COLO668 (cell line): ENCODE results near the gene TRAF3.

Source experiments
- DNase-seq: peaks from one replicate; lab custom pipeline; 2025; ENCODE audit not compliant: unreplicated experiment; lab: John Stamatoyannopoulos, UW

TRAF3 gene

DNA sequence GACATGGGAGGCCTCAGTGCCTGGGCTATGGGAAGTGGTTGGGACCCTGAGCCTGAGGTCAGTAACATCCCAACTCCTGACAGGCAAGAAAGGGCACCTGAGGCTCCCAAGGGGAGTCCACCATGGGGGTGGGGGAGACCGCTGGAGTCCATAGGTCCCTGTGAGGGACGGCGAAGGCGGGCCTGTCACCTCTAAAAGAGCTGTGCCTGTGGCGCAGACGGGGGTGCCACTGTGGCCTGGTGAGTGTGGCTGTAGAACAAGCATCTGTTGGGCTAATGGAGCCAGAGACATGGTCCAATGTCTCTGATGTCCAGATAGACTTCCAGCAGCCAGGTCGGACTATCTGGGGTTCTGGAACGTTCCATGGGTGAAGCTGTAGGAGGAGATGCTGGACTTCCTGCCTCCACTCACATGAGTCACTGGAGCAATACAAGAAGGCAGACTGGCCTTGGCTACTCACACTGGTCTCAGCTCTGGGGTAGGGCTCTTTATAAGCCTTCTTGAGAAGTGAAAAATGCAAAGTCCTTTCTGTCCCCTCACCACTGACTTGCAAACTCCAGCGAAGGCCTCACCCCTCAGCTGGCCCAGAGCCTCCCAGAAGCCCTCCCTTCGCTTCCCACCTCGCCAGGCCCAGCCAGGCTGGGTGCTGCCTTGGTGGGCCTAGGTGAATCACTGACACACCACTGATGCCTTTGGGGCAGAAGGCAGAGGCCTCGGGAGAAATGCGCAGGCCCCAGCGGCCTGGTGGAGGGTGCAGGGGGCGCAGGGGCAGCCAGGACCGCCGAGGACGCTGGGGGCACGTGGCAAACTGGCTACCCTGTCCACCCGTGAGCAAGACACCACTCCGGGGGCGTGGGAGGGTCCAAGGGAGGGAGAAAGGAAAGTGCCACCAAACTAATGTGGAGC lies 1.1 kb upstream of the TRAF3 start:
- no peak for DNase-seq

DNA sequence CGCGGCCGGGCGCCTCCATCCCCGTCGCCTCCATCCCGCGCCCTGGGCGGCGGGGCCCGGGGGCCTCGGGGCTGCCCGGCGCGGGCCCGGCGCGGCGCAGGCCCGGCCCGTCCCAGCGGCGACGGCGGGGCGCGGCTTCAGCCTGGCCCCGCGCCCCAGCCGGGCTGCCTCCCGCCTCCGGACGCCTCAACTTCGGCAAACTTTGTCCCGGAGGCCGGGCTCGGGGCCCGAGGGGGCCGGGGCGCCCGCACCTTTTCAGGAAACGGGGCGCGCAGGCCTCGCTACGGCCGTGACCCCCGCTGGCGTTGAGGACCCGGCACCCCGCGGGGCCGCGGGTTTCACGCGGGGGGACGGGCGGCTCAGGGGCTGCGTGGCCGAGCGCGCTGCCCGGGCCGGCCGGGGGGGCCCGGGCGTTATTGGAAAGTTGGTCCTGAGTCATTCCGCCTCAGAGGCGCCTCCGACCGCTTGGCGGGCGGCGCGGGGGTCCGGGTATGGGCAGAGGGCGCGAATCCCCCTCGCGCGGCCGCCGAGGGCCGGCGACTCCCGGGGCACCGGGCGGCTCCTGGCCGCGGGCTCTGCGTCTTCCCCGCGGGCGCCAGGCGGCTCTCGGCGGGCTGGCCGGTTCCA lies 575 bp downstream of the TRAF3 start:
- peak; percentile 57 for DNase-seq

DNA sequence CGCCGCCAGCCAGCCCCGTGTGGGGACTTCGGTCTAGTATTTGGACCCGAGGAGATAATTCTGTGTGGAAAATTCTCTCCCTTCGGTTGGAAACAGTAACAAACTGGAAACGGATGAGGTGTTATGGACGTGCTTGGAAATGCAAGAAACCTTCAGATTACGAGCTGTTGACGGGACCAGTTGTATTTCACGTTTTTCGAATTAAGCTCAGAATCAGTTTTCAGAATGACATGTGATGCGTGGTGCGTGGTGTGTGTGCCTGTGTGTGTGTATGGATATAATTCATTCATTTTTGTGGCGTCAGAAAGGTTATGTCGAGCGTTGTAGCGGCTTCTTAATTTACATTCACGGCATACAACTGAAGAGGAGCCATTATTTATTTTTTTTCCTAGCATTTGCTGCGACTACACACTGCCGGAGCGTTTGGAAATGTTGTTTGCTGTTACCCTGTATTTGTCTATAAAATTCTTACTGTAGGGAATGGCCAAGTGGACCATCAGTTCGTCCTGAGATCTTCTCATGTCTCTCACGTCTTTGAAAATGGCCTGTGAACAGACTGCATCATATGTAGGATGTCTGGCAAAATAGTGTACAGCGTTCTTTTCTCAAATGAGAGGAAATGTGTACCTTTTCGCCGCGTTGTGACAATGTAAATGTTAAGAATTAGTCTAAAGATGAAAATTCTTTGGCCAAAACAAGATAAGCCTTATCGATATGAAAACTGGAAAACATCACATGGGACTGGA lies 1.3 kb downstream of the TRAF3 start:
- no peak for DNase-seq

DNA sequence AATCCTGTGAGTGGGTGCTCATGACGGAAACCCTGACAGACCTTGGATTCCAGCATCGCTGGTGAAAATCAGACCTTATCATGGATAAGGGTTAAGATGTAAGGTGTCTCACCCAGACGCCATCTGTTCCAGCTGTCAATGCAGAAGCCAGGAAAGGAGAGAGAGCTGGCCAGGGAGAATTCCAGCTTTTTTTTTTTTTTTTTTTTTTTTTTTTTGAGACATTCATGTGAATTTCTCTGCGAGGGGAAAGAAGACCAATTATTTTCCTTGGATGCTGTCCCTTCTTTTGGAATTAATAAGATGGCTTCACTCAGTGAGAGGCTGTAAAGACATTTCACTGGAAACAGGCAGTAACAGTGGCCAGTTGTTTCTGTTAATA lies 1.8 kb downstream of the TRAF3 start:
- DNase-seq: no peak

DNA sequence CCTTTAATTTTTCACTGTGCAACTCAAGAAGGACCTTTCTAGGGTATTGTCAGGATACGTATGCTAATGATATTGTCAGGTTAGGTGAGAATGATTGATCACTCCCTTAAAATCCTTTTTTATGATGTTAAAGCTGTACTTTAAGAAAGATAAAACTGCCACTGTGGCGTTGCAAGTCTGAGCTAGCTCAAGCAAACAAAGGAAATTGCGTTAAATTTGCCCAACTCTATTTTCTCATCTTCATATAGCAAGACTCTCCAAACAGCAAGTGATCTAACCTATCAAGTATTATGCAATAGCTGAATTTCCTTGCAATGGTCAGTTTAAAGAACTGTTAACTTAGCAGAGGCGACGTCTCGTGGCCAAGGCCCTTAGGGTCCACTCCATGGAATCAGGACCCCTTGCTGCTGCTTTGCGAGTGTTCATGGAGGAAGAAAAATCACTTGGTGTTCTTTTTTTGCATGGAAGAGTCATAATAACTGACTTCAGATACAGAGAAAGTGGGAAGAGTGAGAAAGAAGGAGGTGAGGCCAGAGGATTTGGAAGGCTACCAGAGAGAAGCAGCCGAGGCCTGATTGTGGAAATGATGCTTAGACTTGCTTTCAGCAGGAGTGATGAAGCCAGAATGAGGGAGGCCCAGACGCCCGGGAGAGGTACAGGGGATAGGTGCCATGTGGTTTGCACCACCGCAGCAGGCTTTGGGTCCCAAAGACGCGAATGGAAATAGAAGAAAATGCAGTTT lies 2.5 kb downstream of the TRAF3 start:
- no peak for DNase-seq

DNA sequence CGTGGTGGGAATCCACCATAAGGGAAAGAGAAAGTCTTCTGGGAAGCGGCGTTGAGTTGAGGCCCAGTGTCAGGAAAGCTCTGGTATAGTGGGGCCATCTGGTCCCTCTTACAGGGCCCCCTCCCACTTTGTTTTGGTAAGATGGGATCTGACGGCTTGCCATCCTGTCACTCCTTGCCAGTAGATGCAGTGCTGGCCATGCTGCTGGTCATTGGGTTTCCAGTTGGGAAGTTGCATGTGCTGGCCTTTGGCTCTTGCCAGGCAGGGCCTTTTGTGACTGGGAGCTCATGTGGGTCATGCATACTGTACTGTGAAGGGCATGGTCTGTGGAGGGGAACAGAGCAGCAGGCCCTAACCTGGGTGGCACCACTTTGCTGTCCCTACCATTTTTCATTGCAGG lies 3.8 kb downstream of the TRAF3 start:
- no peak for DNase-seq

DNA sequence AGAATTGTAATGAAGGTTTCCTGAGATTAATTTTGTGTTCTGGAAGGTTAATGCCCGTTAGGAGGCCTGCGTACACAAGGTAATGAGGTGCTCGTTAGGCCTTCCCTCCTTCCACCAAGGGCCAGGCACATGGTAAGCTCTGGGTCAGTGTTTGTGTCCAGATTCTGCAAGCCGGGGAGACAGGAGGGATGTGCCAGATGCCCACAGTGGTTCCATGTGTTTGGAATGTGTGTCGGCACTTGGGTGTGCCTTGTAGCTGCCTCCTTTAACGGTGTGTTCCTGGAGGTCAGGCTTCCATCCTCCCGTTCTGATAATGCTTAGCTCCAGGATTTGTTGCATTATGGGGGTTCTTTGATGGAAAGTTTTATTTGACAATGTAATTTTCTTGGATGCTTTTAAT lies 5.7 kb downstream of the TRAF3 start:
- DNase-seq: no peak

DNA sequence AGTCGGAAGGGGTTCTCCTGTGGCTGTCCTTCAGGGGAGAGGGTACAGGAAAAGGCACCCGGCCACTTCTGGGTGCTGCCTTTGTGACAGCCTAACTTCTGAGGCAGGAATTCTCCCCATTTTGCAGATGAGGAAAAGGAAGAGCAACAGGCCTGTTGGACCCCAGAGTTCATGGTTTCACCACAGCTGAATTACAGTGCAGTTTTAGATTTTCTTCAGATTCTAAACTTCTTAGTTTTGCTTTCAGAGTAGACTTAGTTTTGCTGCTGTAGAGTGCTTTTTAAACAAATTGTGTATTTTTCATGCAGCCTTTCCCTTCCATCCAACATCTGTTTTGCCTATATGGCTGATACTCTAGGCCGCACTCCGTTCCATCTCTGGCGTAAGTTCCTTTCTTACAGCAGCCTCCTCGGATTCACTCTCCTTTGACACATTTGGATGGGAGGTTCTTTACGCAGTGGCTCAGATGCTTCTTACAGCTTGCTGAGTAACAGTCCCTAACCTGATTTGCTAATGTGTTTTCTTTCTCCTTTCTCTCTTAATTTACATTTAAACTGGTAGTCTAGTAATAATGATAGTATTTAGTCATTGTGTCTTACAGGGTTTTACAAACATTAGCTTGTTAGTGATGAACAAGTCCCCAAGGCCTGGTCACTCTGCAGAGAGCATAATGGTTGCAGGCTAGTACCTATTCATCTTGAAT lies 7.8 kb downstream of the TRAF3 start:
- DNase-seq: no peak

DNA sequence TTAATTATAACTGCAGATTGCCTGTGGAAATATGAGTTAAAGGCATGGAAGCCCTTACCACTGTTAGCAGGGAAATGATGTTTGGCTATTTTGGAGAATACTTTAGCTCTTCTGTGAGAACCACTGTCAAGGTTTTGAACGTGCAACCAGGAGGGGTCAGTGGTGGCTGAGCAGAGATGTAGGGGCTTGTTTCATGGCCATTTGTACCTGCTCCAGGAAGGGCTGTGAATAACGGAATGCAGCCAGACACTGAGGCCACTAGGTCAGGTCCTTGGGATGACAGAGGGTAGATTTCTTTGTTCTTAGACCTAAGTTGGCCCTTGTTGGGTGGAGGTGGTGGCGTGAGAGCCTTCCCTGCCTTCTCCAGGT lies 8.3 kb downstream of the TRAF3 start:
- no peak for DNase-seq

DNA sequence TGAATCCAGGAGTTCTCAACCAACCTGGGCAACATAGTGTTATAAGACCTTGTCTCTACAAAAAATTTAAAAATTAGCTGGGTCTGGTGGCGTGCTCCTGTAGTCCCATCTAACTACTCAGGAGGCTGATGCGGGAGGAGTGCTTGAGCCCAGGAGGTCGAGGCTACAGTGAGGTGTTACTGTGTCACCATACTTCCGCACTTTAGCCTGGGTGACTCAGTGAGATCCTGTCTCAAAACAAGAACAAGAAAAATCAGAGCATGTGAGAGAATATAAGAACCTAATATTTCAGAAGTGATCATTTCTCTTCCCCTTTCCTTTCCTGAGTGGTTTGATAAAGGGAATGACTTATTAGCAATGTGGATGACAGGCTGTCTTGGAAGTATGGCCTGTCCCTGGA lies 9.5 kb downstream of the TRAF3 start:
- DNase-seq: no peak

DNA sequence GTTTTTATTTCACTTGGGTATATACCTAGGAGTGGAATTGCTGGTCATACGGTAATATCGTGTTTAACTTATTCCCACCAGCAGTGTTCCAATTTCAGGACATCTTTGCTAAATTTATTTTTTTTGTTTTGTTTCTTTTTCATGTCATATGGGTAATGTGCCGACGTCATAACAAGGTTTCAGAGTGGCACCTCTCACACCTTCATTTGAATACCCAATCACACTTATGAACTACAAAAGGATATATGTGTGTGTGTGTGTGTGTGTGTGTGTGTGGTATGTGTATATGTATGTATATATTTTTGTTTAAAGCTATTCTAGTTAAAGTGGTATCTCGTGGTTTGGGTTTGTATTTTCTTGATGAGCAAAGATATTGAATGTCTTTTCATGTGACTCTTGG lies 12.1 kb downstream of the TRAF3 start:
- no peak for DNase-seq

DNA sequence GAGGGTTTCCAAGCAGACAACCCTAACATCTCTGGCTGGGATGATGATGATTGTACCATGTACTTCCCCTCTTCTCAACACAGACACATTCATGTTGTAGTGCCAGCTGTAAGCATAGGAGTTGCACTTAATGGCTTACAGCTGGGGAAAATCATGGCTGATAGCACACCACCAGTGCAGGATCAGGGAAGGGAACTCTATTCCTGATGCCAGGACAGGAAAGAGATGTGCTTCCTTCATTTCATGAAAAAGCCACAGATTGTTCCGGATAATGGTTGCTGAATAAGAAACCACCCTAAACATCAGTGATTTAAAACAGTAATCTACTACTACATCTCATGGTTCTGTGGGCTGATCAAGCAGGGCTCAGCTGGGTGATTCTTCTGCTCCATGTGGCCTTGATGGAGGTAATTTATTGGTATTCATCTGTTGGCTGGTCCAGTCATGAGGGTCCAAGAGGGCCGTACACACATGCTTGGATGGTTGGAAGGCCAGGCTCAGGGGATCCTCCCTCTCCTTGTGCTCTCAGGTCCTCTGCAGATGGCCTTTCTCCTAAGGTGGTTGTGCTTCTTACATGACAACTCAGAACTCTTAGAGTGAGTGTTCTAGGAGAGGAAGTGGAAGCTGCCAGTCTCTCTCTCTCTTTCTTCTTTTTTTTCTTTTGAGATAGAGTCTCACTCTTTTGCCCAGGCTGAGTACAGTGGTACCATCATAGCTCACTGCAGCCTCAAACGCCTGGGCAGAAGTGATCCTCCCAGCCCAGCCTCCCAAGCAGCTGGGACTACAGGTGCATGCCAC lies 16.5 kb downstream of the TRAF3 start:
- no peak for DNase-seq

DNA sequence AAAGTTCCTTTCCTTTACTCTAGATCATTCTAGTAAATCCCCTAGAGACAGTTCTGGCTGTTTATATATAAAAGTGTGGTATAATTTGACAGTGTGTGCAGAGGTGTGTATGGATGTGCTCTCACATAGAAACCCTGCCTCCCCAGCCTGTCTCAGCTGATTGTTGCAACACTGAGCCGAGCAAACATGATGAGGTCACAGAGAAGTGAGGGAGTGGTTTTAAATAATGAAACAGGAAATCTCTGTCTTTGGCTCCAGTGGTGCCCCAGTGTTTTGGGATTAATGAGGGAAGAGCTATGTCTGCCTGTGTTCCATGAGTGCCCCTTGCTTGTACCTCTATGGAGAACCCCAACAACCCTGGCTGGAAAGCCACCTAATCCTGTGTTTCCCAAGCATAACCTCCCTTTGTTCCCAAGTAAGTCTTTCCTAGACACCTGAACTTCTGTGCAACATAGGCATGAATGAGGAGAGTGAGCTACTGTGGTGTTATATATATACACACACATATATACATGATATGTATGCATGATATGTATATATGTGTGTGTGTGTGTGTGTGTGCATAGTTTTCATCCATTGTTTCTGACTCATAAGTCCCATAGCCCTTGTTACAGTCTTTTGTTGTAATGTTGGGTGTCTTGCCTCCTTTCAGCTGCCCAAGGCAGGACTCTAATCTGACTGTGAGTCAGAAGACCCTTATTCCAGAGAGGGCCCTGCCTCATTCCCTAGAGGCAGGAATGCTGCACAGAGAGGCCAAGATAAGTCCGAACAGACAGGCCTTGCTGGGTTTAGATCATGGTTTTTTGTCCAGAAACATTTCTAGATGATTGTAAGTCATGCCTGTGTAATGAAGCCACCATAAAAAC lies 18.0 kb downstream of the TRAF3 start:
- peak; percentile 63 for DNase-seq

DNA sequence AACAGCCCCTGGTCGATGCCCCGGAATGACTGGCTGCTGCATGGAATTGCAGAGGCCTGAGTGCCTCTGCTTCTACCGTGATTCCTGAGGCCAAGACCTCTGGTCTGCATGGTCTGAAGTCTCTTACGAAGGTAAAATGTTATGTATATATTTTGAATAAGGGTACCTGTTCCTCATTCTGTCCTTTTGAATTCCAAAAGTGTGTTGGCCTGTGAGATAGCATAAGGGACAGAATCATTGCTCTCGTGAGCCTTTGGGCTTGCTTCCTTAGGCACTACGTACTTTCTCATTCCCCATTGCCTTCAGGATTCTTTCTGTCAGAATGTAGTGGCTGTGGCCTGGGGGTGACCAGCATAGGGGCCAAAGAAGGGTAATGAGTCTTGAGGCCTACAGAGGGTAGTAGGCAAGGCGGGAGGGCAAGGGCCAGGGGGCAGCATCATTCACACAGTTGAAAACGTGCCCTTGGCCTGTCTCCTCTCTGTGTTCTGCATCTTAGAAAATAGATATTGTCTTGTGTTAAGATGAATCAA lies 19.5 kb downstream of the TRAF3 start:
- no peak for DNase-seq

DNA sequence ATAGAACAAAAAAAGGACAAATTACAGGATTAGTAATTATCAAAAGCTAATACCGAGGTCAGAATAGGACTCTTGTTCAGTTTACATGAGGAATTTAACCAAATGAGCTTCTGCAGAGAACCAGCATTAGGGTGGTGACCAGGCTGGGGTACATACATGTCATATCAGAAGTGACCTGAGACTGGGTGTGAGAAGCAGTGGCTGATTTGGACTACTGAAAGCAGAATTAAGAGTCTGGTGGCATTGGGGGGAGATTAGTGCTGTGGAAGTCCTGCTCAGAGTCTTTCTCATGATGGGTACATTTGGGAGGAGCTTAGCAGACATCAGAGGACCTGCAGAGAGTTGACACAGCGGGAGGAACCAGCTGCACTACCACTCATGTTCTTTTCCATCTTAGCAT lies 21.7 kb downstream of the TRAF3 start:
- no peak for DNase-seq

DNA sequence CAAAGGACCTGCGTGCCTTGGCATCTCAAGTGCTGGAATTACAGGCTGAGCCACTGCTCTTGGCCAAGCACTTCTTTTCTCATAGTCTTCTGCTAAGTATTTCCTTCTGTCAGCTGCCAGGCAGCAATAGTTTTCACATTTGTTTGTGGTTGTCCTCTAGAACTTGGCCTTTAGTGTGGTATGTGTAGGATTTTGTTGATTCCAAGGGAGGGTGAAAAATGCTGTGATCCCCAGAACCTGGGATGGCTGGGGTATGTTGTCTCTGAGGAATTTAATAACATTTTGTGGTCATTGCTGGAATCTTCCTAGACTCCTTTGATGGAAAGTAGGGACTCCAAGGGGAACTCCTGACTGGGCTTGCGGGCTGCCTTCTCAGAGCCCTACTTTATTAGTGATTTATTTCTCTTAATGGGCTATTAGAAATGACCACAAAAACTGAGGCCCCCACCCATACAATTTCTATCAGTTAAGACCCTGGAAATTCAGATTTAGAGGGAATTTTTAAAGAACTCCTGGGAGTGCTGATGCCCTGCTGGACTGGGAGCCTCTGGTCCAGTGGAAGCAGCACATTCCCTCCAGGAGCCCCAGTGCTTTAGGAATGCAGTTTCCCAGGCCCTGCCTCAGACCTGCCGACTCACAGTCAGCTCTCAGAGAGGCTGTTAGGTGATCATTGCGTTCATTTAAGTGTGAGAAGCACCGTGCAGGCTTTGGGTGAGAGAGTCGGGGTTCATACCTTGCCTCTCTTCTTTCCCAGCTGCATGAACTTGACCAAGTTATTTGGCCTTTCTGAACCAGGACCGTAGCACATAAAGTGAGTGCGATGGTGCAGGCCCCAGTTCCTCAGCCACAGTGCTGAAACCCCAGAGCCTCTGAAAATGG lies 22.7 kb downstream of the TRAF3 start:
- DNase-seq: no peak

DNA sequence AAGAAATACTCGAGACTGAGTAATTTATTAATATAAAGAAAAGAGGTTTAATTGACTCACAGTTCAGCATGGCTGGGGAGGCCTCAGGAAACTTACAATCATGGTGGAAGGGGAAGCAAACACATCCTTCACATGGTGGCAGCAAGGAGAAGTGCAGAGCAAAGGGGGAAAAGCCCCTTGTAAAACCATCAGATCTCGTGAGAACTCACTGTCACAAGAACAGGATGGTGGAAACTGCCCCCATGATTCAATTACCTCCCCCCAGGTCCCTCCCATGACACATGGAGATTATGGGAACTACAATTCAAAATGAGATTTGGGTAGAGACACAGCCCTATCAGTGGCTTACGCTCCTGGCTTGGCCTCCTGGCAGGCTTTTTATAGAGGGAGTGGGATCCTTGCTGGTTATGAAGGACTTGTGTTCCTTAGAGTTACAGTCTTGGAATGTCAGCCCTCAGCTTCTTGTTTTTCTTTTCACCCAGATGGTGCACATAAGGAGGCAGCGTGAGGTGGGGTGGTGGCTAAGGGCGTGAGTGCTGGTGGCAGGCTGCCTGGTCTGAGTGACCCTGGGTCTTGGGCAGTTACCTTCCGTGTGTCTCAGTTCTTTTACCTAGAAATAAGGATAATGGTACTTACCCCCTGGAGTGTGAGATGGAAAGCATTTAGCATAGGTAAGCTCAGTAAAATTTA lies 25.7 kb downstream of the TRAF3 start:
- DNase-seq: no peak
